CD4-positive, alpha-beta T cell treated with Interferon gamma for 1 hour (primary cell): Measurements from ENCODE around the gene PDCD5.
"Not testable (repeated sequence)": the region's sequence is repeated elsewhere in the genome, so short reads cannot be mapped to it uniquely, and the experiment has no call there.

Experiments
- DNase-seq: peaks from one replicate; pipeline ENCODE4 v3.0.0-alpha.2; 2020

Gene PDCD5, protein sequence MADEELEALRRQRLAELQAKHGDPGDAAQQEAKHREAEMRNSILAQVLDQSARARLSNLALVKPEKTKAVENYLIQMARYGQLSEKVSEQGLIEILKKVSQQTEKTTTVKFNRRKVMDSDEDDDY

DNA sequence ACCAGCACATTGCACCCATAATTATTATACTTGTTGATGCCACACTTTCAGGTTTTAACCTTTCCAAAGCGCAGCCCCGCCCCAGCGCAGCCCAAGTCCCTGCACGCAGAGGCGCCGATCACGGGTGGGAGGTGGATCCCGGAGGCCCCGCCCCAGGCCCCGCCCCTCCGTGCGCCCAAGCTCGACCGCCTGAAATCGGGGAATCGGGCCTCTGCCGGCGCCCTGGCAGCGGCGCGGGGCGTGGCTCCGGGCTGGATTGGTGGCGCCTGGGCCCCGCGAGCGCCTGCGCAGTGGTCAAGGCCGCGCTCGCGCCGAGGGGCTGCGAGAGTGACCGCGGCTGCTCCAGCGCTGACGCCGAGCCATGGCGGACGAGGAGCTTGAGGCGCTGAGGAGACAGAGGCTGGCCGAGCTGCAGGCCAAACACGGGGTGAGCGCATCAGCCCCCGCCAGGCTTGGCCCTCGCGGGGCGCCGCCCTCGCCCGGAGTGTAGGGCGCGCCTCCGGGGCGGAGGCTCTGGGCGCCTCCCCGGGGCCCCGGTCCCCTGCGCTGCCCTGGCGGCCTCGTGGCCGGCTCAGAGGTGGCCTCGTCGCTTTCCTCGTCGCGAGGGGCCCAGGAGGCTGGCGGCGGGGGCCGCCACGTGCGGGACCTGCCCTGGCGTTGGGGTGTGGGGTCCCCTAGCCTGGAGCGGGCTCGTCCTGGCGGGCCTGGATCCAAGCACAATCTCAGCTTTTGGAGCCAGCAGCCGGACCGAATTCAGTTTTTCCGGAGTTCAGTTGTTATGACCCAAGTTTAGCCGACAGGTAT lies at the start of gene PDCD5:
Gene PDCD5 (plus strand): TSS at position 290 of the 804 bp plus-strand sequence. CDS start 72 bp downstream, at position 362.
- peak; percentile 97 for DNase-seq

DNA sequence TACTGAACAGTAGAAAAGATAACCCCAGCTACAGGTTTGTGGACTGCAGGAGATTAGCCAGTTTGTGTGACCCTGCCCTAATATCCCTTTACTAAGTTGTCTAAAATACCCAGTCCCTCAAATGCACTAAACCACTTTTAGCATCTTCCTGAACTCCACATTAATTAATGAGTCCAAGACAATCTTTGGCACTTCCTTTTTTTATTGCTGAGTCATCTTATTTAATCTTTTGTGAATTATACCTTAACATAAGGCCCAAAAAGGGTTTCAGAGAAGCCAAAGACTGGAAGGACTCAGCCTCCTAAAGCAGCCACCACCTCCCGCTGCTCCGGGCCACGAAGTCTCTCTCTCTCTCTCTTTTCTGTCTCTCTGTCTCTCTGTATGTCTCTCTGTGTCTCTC lies 48.8 kb upstream of the PDCD5 start:
- no peak for DNase-seq

GRCh38 chr19:32537580-32537979 lies 43.4 kb upstream of the PDCD5 start:
- no peak for DNase-seq

DNA sequence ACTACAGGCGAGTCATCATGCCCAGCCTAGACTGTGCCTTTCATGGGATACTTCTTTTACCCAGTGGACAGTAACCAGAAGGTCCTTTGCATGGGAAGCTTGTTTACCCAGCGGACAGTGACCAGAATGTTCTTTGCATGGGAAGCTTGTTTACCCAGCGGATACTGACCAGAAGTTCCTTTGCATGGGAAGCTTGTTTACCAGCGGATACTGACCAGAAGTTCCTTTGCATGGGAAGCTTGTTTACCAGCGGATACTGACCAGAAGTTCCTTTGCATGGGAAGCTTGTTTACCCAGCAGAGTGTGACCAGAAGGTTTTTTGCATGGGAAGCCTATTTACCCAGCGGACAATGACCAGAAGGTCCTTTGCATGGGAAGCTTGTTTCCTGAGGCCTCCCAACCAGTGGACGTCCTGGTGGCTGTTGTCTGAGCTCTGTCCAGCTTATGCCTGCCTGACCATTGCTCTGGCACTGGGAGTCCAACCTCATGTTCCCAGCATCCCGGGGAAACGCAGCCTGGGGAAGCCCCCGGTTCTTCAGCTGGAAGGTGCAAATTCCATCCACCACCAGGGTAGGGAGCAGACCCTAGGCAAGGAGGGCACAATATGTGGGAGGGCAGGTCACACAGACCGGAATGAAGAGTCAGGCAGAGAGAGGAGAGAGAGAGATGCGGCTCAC lies 41.6 kb upstream of the PDCD5 start:
- no peak for DNase-seq

GRCh38 chr19:32540621-32541020 lies 40.4 kb upstream of the PDCD5 start:
- DNase-seq: no peak

DNA sequence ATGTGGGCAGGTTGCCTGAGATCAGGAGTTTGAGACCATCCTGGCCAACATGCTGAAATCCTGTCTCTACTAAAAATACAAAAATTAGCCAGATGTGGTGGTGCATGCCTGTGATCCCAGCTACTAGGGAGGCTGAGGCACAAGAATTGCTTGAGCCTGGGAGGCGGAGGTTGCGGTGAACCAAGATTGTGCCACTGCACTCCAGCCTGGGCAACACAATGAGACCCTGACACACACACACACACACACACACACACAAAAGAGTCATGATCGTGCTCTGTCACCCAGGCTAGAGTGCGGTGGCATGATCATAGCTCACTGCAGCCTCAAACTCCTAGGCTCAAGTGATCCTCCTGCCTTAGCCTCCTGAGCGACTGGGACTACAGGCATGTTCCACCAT lies 39.6 kb upstream of the PDCD5 start:
- not testable (repeated sequence) for DNase-seq

DNA sequence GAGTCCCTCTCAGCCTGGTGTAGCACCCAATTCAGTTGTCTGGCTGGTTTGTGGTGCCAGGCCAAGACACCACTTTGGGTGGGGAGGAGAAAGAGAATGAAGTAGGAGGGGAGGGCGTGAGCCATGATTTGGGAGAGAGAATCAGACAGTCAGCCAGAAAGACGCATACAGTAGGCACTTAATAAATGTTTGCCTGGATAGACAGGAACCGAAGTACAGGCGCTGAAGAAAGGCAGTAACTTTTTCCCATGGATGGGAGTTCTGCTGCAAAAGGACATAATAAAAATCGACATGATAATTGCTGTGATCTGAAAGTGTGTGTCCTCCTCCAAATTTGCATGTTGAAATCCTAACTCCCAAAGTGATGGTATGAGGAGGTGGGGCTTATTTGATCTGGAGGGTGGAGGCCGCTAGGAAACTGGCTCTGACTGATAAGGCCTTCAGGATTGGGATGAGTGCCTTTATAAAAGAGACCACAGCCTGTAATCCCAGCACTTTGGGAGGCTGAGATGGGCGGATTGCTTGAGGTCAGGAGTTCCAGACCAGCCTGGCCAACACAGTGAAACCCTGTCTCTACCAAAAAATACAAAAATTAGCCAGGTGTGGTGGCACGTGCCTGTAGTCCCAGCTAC lies 38.4 kb upstream of the PDCD5 start:
- DNase-seq: no peak

DNA sequence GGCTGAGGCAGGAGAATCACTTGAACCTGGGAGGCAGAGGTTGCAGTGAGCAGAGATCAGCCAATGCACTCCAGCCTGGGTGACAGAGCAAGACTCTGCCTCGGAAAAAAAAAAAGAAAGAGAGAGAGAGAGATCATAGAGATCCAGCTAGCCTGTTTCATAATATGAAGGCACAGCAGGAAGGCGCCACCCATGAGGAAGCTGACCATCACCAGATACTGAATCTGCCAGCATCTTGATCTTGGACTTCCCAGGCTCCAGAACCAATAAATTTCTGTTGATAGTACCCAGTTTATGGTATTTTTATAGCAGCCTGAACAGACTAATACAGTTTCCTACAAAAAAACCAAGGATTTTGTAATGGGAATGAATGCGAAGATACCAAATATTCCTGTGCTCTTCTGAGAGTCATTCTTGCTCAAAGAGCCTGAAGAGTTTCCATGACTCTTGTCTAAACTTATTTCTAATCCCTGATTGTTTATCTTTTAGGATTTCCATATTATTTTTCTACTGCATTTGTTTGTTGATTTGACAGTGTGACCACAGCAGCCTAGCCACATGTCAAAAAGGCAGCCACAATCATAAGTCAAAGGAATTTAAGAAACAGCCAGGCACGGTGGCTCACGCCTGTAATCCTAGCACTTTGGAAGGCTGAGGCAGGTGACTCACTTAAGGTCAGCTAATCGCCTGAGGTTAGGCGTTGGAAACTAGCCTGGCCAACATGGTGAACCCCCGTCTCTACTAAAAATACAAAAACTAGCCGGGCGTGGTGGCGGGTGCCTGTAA lies 37.7 kb upstream of the PDCD5 start:
- DNase-seq: no peak

DNA sequence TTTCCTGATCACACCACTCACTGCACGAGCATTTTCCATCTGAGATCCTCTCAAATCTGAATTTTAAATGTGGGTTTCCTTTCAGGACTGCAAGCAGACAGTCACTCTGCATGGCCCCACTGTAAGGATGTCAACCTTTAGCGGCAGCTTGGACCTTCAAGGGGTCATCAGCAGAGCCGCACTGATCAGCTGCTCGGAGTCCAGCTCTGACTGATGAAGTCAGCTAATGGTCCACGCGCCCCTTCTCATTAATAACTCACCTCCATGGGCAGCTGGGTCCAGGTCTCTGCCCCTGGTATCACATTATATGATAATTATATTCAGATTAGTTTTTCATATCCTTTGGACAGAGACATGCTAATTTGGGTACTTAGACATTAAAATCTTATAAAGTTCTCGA lies 36.1 kb upstream of the PDCD5 start:
- no peak for DNase-seq

- DNase-seq: no peak
Measured at GRCh38 chr19:32550666-32551065, 30.3 kb upstream of the PDCD5 start.

GRCh38 chr19:32555786-32556185 lies 25.2 kb upstream of the PDCD5 start:
- DNase-seq: no peak

DNA sequence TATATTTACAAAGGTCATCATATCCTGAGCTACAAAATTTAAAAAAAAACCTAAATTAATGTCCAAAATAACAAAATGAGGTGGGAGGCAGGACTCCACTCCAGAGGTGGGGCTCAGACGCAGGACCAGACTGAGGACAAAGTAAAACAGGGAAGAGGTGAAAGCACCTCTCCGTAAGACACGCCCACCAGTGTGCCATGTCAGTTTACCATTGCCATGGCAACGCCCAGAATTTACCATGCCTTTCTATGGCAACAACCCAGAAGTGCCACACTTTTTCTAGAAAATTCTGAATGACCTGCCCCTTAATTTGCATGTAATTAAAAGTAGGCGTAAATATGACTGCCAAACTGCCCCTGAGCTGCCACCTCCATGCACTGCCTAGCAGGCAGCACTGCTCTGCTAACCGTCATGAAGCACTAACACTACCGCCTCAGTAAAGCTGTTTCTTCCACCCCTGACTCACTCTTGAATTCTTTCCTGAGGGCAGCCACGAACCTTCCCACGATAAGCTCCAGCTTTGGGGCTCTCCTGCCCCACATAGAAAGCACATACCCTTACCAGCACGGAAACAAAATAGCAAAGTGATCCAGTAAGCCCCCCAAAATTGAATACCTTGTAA lies 22.3 kb upstream of the PDCD5 start:
- DNase-seq: no peak

GRCh38 chr19:32563761-32564160 lies 17.2 kb upstream of the PDCD5 start:
- DNase-seq: no peak

DNA sequence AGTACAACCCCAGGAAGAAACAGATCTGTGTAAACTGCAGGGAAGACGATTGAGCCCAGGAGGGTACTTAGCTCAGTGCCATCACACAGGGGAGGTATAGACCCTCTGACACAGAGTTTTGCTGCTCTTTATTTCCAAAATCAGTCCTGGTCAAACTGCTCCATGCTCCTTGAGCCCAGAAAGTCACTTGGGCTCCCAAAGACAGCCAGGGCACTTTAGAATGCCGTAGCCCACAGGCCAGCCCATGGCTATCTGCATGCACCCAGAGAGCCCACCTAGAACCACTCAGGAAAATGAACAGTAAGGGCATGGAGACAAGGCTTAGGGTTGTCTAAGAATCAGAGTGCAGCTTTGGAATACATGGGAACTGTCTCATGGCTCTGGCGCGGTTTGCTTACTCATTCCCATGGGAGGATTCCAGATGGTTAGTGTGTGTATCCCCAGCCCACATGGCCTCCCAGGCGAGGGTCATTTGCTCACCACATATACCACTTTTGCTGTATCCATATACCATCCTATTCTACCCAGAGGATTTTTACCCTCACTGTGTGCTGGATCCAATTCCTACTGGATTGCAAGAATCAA lies 14.7 kb upstream of the PDCD5 start:
- no peak for DNase-seq

GRCh38 chr19:32567486-32567885 lies 13.5 kb upstream of the PDCD5 start:
- no peak for DNase-seq

DNA sequence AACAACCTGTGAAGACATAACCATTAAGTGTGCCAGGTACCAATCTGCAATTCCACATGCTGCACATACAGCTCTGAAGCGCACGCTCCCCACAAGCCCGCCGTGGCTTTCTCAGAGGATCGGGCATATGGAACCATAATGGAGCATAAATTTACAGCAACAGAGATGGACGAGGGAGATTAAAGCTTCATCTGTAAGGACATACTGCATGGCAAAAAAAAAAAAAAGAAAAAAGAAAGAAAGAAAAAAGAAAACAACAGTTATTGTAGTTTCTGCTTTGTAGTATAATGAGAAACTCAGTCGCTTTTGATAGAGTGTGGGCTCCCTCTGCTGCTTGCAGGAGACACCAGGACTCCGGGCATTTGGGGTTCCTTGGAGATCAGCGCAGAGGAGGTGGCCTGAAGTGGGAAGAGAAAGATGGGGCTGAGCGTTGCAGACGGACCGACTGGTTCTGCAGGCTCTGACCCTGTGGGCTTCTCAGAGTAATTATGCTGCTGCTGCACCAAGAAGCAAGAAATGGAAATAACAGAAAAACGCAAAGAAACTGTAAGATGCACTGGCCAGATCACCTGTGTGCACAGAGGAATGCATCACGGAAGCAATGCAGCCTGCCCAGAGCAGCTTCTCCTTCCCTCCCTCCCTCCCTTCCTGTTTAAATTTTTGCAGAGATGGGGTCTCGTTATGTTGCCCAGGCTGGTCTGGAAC lies 10.8 kb upstream of the PDCD5 start:
- peak; percentile 34 for DNase-seq

DNA sequence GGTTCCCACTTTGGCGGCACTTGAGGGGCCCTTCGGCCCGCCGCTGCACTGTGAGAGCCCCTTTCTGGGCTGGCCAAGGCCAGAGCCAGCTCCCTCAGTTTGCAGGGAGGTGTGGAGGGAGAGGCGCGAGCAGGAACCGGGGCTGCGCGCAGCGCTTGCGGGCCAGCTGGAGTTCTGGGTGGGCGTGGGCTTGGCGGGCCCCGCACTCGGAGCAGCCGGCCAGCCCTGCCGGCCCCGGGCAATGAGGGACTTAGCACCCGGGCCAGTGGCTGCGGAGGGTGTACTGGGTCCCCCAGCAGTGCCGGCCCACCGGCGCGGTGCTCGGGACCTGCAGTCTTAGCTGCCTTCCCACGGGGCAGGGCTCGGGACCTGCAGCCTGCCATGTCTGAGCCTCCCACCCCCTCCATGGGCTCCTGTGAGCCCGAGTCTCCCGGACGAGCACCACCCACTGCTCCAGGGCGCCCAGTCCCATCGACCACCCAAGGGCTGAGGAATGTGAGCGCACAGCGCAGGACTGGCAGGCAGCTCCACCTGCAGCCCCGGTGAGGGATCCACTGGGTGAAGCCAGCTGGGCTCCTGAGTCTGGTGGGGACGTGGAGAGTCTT lies 9.4 kb upstream of the PDCD5 start:
- not testable (repeated sequence) for DNase-seq

- DNase-seq: not testable (repeated sequence)
Measured at GRCh38 chr19:32572700-32573491, 8.1 kb upstream of the PDCD5 start.

GRCh38 chr19:32573492-32573794 lies 7.5 kb upstream of the PDCD5 start:
- no peak for DNase-seq

- no peak for DNase-seq
Measured at GRCh38 chr19:32576790-32577189, 4.2 kb upstream of the PDCD5 start.
